ENCODE data around the gene FBXO21.
"Not testable (repeated sequence)": the region's sequence is repeated elsewhere in the genome, so short reads cannot be mapped to it uniquely, and the experiment has no call there.

The FBXO21 gene

DNA sequence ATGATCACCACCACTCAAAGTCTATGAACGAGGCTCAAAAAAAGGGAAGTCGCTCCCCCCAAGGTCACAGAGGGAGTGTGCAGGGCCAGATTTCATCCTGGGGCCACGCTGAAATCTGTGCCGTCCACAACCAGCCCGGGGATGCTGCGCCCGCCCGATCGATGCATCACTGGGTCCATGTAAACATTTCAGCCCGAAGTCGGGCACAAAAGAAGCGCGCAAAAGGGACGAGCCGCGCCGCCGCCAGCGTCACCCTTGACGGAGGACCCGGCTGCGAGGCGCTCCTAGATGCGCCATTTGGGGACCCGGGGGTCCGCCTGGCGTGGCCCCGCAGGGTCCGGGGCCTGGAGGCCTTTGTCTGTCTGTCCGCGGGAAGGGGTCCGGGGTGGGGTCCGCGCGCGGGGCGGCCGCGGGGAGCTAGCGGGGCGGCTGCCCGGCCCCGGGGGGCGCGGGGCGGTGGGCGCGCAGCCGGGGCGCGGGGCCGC, 503 bp downstream of the FBXO21 start:
- TF ChIP-seq, protein P1, sequence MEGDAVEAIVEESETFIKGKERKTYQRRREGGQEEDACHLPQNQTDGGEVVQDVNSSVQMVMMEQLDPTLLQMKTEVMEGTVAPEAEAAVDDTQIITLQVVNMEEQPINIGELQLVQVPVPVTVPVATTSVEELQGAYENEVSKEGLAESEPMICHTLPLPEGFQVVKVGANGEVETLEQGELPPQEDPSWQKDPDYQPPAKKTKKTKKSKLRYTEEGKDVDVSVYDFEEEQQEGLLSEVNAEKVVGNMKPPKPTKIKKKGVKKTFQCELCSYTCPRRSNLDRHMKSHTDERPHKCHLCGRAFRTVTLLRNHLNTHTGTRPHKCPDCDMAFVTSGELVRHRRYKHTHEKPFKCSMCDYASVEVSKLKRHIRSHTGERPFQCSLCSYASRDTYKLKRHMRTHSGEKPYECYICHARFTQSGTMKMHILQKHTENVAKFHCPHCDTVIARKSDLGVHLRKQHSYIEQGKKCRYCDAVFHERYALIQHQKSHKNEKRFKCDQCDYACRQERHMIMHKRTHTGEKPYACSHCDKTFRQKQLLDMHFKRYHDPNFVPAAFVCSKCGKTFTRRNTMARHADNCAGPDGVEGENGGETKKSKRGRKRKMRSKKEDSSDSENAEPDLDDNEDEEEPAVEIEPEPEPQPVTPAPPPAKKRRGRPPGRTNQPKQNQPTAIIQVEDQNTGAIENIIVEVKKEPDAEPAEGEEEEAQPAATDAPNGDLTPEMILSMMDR (IDR thresholded peaks at IDR 0.05; ENCODE audit: low read length, missing control alignments): no peak
- peak overlapping the region; percentile 80 for H3K4me3 ChIP-seq (replicated peaks; ENCODE audit: low read depth, low read length)
- peak; percentile 27 for DNase-seq (ENCODE audit: low read depth)

DNA sequence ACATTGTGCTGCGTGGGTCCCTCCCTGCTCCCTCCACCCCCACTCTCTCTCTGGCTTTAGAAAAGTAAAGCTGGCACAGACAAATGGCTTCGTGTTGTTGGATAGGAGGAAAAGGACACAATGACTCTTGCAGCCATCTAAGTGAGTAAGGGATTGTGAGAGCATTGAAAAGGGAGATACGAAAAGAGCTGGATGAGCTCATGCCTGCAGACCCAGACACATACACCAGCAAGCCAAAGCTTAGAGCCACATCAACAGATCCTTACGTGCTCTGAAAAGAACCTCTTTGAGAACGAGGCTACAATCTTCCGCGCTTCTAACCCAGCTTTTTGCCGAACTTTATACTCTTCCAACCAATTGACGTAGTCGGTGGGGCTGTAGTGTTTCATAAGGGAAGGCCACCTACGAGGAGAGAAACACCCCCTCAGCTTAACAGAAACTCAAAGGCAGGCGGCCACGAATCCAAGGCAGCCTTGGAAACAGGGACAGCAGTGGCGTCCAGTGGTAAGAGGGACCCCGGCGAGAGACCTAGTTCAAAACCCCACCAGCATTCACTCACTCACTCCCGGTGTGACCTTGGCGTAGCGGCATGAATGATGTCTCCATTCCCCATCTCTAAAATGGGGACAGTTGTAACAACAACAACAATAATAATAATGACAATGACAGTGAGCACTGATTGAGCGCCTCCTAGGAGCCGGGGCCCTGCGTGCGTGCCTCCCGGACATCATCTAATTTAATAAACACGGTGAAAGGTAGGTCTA, 1.1 kb downstream of the FBXO21 start:
- H3K4me3 ChIP-seq (replicated peaks; ENCODE audit: low read depth, low read length): peak overlapping the region; percentile 80

DNA sequence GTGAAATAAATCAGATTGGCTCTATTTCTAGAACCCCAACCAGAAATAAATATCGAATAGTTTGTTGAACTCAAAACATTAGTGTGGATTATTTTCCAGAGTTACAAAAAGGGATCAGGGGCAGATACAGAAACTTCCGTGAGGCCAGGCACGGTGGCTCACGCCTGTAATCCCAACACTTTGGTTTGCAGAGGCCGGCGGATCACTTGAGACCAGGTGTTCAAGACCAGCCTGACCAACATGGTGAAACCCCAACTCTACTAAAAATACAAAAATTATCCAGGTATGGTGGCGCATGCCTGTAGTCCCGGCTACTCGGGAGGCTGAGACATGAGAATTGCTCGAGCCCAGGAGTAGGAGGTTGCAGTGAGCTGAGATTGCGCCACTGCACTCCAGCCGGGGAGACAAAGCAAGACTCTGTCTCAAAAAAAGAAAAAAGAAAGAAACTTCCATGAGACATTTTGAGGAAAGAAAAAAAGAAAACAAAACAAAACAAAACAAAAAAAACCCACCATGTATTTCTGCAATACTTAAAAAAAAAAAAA, 2.1 kb downstream of the FBXO21 start:
- TF ChIP-seq, protein P1 (IDR thresholded peaks at IDR 0.05; ENCODE audit: low read length, missing control alignments): no peak
- H3K4me3 ChIP-seq (replicated peaks; ENCODE audit: low read depth, low read length): no peak overlapping the region
- no peak for DNase-seq (ENCODE audit: low read depth)

More for the DNA sequence above, 1.1 kb downstream of the FBXO21 start:
- TF ChIP-seq, protein P1 (IDR thresholded peaks at IDR 0.05; ENCODE audit: low read length, missing control alignments): no peak
- DNase-seq (ENCODE audit: low read depth): peak; percentile 65

DNA sequence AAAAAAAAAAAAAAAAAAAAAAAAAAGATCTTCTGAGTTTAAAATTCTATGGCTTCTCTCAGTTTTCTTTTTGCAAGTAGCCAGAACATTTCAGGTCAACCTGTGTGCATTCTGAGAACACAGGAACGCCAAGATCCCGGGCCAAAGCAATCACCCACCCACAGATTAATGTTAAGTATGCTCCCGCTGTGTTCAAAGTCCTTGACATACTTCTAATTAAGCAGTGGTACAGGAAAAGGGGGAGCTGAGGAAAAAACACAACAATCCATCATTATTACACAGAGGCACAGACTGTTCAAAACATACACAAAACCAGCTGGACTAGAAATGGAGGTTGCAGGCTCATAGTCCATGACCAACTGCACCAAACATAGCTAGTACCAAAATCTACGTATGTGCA, 2.8 kb downstream of the FBXO21 start:
- H3K4me3 ChIP-seq (replicated peaks; ENCODE audit: low read depth, low read length): no peak overlapping the region
- no peak for DNase-seq (ENCODE audit: low read depth)
- TF ChIP-seq, protein P1 (IDR thresholded peaks at IDR 0.05; ENCODE audit: low read length, missing control alignments): no peak

GRCh38 chr12:117182866-117183265, 7.4 kb downstream of the FBXO21 start:
- H3K4me3 ChIP-seq (replicated peaks; ENCODE audit: low read depth, low read length): no peak overlapping the region
- no peak for DNase-seq (ENCODE audit: low read depth)
- TF ChIP-seq, protein P1 (IDR thresholded peaks at IDR 0.05; ENCODE audit: low read length, missing control alignments): no peak

DNA sequence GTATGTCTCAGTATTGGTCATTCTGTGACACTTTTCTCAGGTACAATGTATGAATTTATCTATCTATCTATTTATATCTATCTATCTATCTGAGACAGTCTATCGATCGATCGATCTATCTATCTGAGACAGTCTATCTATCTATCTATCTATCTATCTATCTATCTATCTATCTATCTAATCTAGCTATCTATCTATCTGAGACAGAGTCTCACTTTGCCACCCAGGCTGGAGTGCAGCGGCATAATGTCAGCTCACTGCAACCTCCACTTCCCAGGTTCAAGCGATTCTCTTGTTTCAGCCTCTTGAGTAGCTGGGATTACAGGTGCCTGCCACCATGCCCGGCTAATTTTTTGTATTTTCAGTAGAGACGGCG, 8.8 kb downstream of the FBXO21 start:
- not testable (repeated sequence) for H3K4me3 ChIP-seq (replicated peaks; ENCODE audit: low read depth, low read length); DNase-seq (ENCODE audit: low read depth)

GRCh38 chr12:117180758-117181467, 9.4 kb downstream of the FBXO21 start:
- no peak overlapping the region for H3K4me3 ChIP-seq (replicated peaks; ENCODE audit: low read depth, low read length)
- DNase-seq (ENCODE audit: low read depth): no peak
- TF ChIP-seq, protein P1 (IDR thresholded peaks at IDR 0.05; ENCODE audit: low read length, missing control alignments): no peak
